ENCODE measurements around the gene SLIT3. TPM values are rescaled to one million over a fixed set of nuclear protein-coding genes. Genes with fewer than 3 reads are reported as not detected.

Gene SLIT3
- total RNA-seq, 1 donor from 2014 or later, result 0.22 TPM

- Histone ChIP-seq H3K4me2 (no peak overlapping the region), H4K20me1 (ENCODE audit: low read depth) (no peaks in the 10 kb centered on the region), H3K9me3 (ENCODE audit: low read depth) (no peaks in the 10 kb centered on the region), H3K36me3 (no peaks in the 10 kb centered on the region), H3F3A (ENCODE audit: low read depth) (no peaks in the 10 kb centered on the region), H3K27me3 (no peaks in the 10 kb centered on the region), H3K4me1 (peaks cover 17% of the 10 kb centered on the region), H3K79me2 (ENCODE audit: low read depth) (no peaks in the 10 kb centered on the region), H3K9ac (no peak overlapping the region), H3K27ac (no peak overlapping the region), H2AFZ (replicated peaks) (no peak overlapping the region), H3K4me3 (no peak overlapping the region)
- Mint-ChIP-seq H3K4me3 (no peak overlapping the region), H3K27ac (peak overlapping the region; percentile 7), H3K9me3 (no peaks in the 10 kb centered on the region), H3K4me1 (peaks cover 52% of the 10 kb centered on the region), H3K27me3 (ENCODE audit: insufficient read depth, low read depth) (peaks cover 2% of the 10 kb centered on the region), H3K36me3 (no peaks in the 10 kb centered on the region)
- DNase-seq (ENCODE audit: low spot score), result no peak
- TF ChIP-seq EZH2phosphoT487 (IDR thresholded peaks at IDR 0.05) (no peak), EZH2 (IDR thresholded peaks at IDR 0.05) (no peak), CTCF (IDR thresholded peaks at IDR 0.05) (no peak)
These were observed 288.5 kb downstream of the SLIT3 start for GRCh38 chr5:169012450-169012849.

DNA sequence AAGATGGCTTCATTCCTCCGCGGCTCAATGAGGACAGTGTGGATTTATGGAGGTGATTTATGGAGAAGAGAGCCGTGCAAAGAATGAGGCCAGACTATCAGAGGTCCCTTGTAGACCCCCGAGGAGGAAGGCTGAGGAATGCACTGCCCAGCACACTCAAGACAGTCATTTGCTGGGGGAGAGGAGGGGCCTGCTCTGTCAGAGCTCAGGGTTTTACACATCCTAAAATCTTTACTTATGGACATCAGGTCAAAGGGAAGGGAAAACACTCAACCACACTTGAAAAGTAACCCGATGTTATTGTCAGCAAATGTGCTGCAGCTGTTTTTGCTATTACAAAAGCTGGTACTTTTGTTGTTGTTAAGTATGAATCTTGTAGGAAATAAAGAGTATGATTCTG is 289.5 kb downstream of the SLIT3 start:
- H3F3A ChIP-seq (ENCODE audit: low read depth), result no peaks in the 10 kb centered on the region
- Mint-ChIP-seq H3K27ac (no peak overlapping the region), H3K27me3 (ENCODE audit: insufficient read depth, low read depth) (peaks cover 2% of the 10 kb centered on the region), H3K9me3 (no peaks in the 10 kb centered on the region), H3K4me3 (no peak overlapping the region), H3K36me3 (no peaks in the 10 kb centered on the region), H3K4me1 (peaks cover 53% of the 10 kb centered on the region)
- H2AFZ ChIP-seq (replicated peaks), result no peak overlapping the region
- H3K79me2 ChIP-seq (ENCODE audit: low read depth), result no peaks in the 10 kb centered on the region
- no peak for DNase-seq (ENCODE audit: low spot score)
- H3K9ac ChIP-seq, result no peak overlapping the region
- no peaks in the 10 kb centered on the region for H3K27me3 ChIP-seq
- H3K36me3 ChIP-seq, result no peaks in the 10 kb centered on the region
- H4K20me1 ChIP-seq (ENCODE audit: low read depth), result no peaks in the 10 kb centered on the region
- H3K4me3 ChIP-seq, result no peak overlapping the region
- H3K9me3 ChIP-seq (ENCODE audit: low read depth), result no peaks in the 10 kb centered on the region
- TF ChIP-seq EZH2 (IDR thresholded peaks at IDR 0.05) (no peak), CTCF (IDR thresholded peaks at IDR 0.05) (no peak), EZH2phosphoT487 (IDR thresholded peaks at IDR 0.05) (no peak)
- no peak overlapping the region for H3K27ac ChIP-seq
- H3K4me2 ChIP-seq, result no peak overlapping the region
- H3K4me1 ChIP-seq, result peaks cover 21% of the 10 kb centered on the region

GRCh38 chr5:169011009-169011408 is 289.9 kb downstream of the SLIT3 start:
- no peak for DNase-seq (ENCODE audit: low spot score)
- H3K36me3 Mint-ChIP-seq, result no peaks in the 10 kb centered on the region
- no peak overlapping the region for H3K4me2 ChIP-seq
- H3K9me3 Mint-ChIP-seq, result no peaks in the 10 kb centered on the region
- H3K79me2 ChIP-seq (ENCODE audit: low read depth), result no peaks in the 10 kb centered on the region
- H3K27me3 Mint-ChIP-seq (ENCODE audit: insufficient read depth, low read depth), result peaks cover 2% of the 10 kb centered on the region
- no peak overlapping the region for H3K4me3 ChIP-seq
- H3K9ac ChIP-seq, result no peak overlapping the region
- H3K27me3 ChIP-seq, result no peaks in the 10 kb centered on the region
- H3K9me3 ChIP-seq (ENCODE audit: low read depth), result no peaks in the 10 kb centered on the region
- H3K36me3 ChIP-seq, result no peaks in the 10 kb centered on the region
- H2AFZ ChIP-seq (replicated peaks), result no peak overlapping the region
- H3K27ac Mint-ChIP-seq, result no peak overlapping the region
- TF ChIP-seq EZH2 (IDR thresholded peaks at IDR 0.05), result no peak
- peaks cover 53% of the 10 kb centered on the region for H3K4me1 Mint-ChIP-seq
- H3K27ac ChIP-seq, result no peak overlapping the region
- no peaks in the 10 kb centered on the region for H3F3A ChIP-seq (ENCODE audit: low read depth)
- no peak overlapping the region for H3K4me3 Mint-ChIP-seq
- no peaks in the 10 kb centered on the region for H4K20me1 ChIP-seq (ENCODE audit: low read depth)
- peaks cover 22% of the 10 kb centered on the region for H3K4me1 ChIP-seq

GRCh38 chr5:169009123-169009522 is 291.8 kb downstream of the SLIT3 start:
- H3K79me2 ChIP-seq (ENCODE audit: low read depth), result no peaks in the 10 kb centered on the region
- no peak overlapping the region for H3K9ac ChIP-seq
- H3K4me1 Mint-ChIP-seq, result peaks cover 41% of the 10 kb centered on the region
- H2AFZ ChIP-seq (replicated peaks), result no peak overlapping the region
- no peak overlapping the region for H3K4me2 ChIP-seq
- H3F3A ChIP-seq (ENCODE audit: low read depth), result no peaks in the 10 kb centered on the region
- no peaks in the 10 kb centered on the region for H4K20me1 ChIP-seq (ENCODE audit: low read depth)
- H3K27ac Mint-ChIP-seq, result no peak overlapping the region
- H3K27ac ChIP-seq, result no peak overlapping the region
- no peak overlapping the region for H3K4me3 Mint-ChIP-seq
- H3K27me3 ChIP-seq, result no peaks in the 10 kb centered on the region
- H3K9me3 ChIP-seq (ENCODE audit: low read depth), result no peaks in the 10 kb centered on the region
- no peaks in the 10 kb centered on the region for H3K36me3 Mint-ChIP-seq
- H3K27me3 Mint-ChIP-seq (ENCODE audit: insufficient read depth, low read depth), result no peaks in the 10 kb centered on the region
- no peak for DNase-seq (ENCODE audit: low spot score)
- TF ChIP-seq EZH2phosphoT487 (IDR thresholded peaks at IDR 0.05) (no peak), CTCF (IDR thresholded peaks at IDR 0.05) (no peak), EZH2 (IDR thresholded peaks at IDR 0.05) (no peak)
- H3K36me3 ChIP-seq, result no peaks in the 10 kb centered on the region
- H3K4me3 ChIP-seq, result no peak overlapping the region
- peaks cover 22% of the 10 kb centered on the region for H3K4me1 ChIP-seq
- H3K9me3 Mint-ChIP-seq, result no peaks in the 10 kb centered on the region
